NCI-H1048 (cell line): ENCODE data around the gene CBR1.
A peak's percentile ranks its signal among the peaks of the same experiment; 100 is the strongest.
"Not testable (repeated sequence)": the region's sequence is repeated elsewhere in the genome, so short reads cannot be mapped to it uniquely, and the experiment has no call there.

Source experiments
- DNase-seq: peaks from one replicate; lab custom pipeline; 2025; lab: John Stamatoyannopoulos, UW

The CBR1 gene

DNA sequence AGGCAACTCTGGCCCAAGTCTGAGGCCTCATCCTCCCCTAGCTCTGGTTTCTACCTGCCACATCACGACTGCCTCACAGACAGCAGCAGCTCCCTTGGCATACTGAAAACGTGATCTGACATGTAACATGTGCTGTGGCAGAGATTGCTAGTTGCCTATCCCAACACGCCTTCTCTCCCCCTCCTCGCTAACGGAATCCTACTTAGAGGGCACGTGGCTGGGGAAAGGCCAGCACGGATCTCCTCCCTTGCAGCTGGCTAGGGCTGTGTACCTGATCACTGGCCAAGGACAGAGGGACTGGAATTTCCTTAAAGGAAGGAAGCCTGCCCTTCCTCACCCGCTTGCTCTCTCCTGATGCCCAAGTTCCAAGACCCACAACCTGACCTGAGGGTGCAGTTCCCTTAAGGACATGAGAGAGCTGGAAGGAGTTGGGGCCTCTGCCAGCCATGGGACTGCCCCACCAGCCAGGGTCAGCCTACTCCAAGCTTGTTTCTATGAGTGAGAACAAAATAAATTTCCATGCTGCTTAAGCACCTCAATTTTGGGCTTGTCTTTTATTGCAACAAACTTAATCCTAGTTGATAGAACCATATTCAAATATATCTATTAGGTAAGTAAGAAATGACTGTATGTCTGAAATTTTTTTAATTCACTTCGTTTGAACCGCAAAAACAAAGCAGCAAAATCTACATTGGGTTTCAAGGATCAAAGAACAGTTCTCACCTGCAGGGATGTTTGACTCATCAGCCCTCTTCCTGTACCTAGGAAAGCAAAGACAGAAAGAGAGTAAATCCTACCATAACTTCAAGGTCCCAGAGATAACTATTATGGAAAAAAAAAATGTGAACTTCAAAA lies 16.7 kb upstream of the CBR1 start:
- DNase-seq: no peak

- DNase-seq: no peak
Observed at GRCh38 chr21:36053715-36054062, 16.1 kb upstream of the CBR1 start.

DNA sequence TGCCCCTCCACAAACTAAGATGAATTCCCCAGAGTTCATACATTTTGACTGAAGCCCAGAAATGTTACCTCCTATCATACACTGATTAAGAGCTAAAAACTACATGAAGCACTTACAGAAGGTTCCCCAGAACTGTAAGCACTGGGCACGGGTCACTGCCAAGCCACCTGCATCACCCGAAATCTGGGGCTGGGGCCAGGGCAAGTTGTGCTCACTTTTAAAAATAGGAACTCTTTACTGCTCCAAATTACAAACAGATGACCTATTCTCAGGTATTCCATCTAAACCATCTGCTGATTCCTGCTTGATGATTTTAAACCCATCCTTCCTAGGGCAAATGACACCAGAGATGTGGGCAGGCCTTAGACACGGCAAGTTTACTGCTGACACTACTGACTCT lies 14.3 kb upstream of the CBR1 start:
- no peak for DNase-seq

DNA sequence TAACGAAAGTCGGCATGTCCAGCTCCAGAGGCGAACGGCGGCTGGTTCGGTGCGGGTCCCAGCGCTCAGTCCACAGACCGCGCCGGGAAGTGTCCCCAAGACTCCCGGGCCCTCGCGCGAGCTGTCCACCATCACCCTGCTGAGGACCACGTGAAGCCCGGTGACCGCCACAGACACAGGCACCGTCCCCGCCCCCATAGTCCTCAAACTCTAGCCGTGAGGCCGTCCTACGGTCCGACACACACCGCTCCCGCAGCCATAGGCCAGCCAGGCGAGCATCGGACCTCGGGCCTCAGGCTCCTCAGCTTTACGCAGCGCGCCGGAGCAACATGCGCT lies 10.0 kb upstream of the CBR1 start:
- DNase-seq: no peak

DNA sequence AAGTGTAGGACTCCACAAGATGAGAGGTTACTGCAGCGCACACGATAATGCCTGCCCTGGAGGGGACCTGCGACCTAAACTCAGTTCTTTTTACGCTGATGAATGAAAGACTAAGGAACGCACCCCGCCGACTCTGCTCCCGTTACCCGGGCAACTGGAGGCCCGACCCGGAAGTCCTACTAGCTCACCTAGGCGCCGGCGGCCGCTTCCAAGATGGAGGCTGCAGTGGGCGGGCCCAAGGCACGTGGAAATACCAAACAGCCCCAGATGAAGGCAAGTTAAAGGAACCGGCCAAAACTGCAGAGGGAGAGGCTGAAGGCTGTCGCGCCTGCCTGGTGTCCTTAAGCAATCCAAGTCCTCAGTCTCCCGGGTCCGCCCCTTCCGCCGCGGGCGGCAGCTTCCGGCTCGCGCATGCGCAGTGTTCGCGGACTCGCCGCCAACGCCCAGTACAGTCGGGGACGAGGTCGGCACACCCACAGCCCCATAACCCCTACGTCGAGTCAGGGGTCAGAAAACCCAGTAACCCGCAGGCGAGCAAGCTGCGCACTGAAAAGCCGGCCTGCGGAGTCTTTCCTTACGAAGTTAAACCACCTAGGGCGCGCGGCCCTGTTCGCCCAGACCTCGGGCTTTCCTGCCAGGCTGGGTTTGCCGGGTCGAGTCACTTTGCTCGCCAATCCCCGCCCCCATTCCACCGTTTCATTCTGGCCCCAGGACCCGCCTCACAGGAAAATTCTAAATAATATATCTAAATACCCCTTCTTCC lies 9.5 kb upstream of the CBR1 start, which contains the start of gene SETD4:
Gene SETD4, minus strand, starts transcription at position 368 of the 763 bp plus-strand sequence. CDS start 1,638 bp downstream, outside the sequence.
- DNase-seq: peak; percentile 96

DNA sequence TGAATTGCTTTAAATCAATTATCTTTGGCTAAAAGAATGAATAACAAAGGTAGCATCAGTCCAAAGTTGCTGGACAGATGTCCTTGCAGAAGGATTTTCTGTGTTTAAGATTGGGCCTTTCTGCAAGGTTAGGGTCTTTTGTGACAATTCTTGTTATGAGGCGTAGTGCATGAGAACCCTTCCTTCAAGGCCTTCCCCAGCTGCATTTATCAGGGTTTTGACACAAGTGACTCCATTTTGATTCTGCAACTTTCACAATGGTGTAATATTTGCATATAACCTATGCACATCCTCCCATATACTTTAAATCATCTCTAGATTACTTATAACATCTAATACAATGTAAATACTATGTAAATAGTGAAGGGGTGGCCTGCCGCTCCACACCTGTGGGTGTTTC lies 8.4 kb upstream of the CBR1 start:
- DNase-seq: no peak

GRCh38 chr21:36063375-36064084 lies 6.3 kb upstream of the CBR1 start:
- no peak for DNase-seq

DNA sequence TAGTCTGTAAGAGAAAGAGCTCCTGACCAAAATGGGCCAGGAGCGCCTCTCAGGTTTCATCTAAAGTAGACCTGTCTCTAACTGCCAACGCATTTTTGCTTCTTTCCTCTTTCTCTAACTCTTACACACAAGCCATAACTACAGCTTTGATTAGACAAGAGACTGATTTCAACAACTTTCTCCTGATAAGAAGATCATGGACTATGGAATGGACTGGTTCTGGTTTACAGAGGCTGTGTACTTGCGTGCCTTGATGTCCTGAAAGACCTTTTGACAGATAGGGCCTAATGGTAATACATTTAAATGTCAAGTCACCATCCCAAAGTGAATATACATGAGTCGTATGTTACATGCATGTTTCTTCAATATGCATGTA lies 5.8 kb upstream of the CBR1 start:
- no peak for DNase-seq

DNA sequence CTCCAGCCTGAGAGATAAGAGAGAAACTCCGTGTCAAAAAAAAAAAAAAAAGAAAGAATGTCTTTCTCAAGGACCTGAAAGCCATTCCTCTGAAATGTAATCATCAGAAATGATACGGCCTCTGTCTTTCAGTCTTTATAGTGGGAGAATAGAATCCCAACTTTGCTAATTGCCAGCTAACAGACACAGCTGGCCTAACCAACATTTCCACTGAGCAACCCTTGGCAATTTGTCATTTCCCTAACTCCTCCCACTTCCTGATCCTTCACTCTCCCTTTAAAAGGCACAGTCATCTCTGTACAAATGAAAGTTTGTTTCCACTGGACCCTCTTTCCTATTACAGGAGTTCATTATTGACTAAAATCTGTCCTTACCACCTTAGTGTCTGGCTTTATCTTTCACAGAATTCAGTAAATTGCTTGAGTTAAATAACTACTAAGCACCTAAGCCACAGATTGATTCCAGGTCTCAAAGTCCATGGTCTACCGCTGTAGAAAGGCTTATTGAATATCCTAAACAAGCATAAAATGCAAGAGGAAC lies 4.3 kb upstream of the CBR1 start:
- no peak for DNase-seq

DNA sequence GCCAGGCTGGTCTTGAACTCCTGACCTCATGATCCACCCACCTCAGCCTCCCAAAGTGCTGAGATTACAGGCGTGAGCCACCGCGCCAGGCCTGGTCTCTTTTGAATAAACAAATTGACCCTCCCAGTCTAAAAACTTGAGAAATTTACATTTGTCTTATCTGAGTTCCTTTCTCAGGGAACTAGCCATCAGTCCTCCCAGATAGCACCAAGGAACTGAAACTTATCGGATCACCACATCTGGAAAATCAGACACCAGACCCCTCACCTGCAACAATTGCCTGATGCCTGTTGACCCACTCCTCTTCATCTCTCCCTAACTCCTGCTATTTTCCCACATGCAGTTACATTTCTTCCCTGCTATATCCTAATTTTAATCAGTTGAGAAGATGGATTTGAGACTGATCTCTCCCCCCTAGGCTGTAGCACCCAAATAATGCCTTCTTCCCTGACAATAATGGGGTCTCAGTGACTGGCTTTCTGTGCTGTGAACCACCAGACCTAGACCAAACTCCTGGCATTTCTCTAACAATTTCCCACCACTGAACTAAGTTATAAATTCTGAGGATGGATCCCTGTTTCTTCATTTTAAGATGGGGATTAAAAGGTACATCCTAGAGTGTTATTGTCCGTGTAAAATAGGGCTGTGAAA lies 951 bp upstream of the CBR1 start:
- no peak for DNase-seq

- no peak for DNase-seq
Observed at GRCh38 chr21:36070999-36071398, 1.2 kb downstream of the CBR1 start.

- DNase-seq: no peak
Observed at GRCh38 chr21:36072453-36073162, 2.8 kb downstream of the CBR1 start.

- no peak for DNase-seq
Observed at GRCh38 chr21:36073181-36073580, 3.4 kb downstream of the CBR1 start.

DNA sequence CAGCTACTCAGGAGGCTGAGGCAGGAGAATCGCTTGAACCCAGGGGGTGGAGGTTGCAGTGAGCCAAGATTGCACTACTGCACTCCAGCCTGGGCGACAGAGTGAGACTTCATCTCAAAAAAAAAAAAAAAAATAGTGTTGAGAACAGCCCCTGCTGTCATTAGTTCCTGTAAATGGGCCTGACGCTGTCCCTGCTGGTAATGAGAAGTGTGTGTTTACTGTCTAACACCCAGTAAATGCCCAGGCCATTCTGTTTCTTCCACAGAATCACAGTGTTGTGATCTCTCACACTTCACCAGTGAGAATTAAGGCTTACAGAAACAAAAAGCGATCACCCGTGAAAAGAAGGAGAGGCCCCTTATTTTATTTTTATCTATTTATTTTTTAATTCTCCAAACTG lies 4.1 kb downstream of the CBR1 start:
- DNase-seq: not testable (repeated sequence)

DNA sequence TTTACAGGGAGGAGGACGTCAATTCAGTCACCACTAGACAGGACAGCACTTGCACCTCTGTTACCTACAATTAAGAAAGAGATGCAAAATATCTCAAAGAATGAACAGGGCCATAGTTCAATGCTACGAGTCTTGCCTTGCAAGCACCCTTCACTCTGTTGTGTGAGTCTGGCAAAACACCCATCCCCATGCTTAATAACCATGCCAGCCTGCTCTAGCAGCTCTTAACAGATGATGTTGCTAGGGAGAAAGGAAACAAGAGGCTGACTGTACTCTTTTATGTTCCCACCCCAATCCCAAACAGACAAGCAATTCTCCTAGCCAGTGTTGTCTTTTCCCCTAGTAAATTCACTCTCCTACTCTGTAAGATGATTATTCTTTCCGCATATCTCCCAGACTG lies 5.3 kb downstream of the CBR1 start:
- DNase-seq: no peak

DNA sequence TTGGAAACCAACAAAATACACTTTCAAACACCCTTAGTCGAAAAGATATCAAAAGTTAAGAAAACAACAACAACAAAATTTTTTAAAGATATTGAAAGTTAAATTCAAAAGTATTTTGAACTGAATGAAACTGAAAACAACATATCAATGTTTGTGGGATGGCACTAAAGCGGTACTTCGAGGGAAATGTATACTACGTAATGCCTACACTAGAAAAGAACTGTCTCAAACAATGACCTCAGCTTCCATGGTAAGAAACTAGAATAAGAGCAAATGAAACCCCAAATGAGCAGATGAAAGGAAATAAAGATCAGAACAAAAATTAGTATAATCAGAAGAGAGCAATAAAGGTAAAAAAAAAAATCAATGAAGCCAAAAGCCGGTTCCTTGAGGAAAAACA lies 6.1 kb downstream of the CBR1 start:
- no peak for DNase-seq

- no peak for DNase-seq
Observed at GRCh38 chr21:36076878-36077655, 7.2 kb downstream of the CBR1 start.

DNA sequence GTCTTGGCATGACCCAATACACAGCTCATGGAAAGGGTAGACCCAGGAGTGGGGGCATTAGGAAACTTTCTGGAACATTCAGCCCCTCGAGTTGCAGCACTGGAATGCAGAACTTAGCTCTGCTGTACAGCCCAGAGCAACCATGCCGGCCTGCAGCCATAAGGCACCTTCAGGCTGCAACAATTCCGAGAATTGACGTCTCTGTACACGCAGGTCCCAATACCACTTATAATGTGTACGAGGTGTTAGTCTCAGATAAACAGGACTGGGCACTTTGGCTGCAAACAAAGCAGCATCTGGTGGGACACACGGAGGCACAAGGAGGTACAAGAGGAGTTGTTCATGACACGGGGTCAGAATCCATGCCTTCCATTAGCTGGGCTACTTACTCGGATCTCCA lies 7.9 kb downstream of the CBR1 start:
- no peak for DNase-seq

DNA sequence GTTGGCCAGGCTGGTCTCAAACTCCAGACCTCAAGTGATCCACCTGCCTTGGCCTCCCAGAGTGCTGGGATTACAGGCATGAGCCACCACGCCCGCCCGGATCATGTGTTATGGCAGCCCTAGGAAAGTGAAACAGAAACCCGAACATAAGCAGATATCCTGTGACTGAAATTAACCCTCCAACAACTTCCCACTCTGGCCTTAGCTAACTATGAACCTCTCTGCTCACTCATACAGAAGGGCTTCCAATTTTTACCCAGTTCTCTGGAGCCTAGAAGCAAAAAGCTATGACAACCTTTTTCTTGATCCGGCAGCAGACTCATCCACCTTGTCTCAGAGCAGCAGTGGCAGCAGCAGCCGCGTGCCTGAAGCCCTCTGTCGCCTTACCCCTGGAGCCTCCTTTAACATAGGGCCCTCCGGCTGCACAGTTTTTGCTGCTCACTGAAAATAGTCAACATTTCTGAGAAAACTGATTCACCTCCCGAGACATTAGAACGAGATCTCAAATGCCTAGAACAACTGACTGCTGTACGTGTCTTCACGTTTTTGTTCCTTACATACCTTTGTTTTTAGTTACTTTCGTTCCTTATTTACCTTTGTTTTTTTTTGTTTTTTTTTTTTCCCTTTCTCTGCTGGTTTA lies 9.3 kb downstream of the CBR1 start:
- DNase-seq: no peak

- no peak for DNase-seq
Observed at GRCh38 chr21:36079671-36080070, 9.8 kb downstream of the CBR1 start.
